HL-60/S4 (cell line): ENCODE measurements around the gene LSM8.
"Not testable (repeated sequence)": the region's sequence is repeated elsewhere in the genome, so short reads cannot be mapped to it uniquely, and the experiment has no call there.

Experiments used
- in situ Hi-C: fragments of 300-500 bp; cut with MboI; formaldehyde crosslinking; loops from 2 replicates; pipeline ENCODE4 v1.14.3; 2022; ENCODE audit warnings: low sequenced_read_pairs

LSM8 gene

DNA sequence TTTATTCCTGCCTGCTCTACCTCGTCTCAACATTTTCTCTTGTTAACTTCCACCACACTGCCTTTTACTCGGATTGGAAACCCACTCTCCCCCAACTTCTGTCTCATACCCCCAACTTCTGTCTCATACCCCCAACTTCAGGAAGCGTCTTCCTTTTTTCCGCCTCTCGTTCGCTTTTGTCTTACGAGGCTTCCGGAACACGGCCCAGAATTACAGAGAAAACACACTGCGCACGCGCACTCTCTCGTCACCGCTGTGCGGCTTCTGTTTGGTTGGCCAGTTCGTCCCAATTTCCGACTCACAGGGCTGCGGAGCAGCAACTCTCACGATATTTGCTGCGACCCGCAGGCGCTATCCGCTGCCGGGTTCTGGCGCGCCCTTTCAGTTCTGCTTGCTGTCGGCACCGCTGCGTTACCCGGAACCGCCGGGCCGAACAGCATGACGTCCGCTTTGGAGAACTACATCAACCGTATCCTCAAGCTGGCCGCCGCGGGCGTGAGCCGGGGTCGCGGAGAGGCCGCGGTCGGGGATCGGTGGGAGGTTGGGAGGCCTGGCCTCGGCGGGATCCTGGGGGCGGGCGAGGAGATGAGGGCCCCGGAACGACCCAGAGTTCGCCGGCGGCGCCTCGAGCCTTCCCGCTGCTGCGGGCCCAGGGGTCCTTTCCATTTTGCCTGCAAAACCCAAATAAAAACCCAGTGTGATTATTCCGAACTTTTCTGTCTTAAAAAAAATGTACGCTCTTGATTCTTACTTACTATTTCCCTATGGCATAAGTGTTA lies at the start of gene LSM8:
Gene LSM8 (plus strand): TSS at position 379 of the 779 bp plus-strand sequence. CDS start 60 bp downstream, at position 439.
- in situ Hi-C loops: no loop called here

DNA sequence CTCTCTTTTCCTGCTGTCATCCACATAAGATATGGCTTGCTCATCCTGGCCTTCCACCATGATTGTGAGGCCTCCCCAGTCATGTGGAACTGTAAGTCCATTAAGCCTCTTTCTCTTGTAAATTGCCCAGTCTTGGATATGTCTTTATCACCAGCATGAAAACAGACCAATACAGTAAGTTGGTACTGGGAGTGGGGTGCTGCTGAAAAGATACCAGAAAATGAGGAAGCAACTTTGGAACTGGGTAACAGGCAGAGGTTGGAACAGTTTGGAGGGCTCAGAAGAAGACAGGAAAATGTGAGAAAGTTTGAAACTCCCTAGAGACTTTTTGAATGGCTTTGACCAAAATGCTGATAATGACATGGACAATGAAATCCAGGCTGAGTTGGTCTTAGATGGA lies 49.5 kb upstream of the LSM8 start:
- in situ Hi-C loops: not testable (repeated sequence)

DNA sequence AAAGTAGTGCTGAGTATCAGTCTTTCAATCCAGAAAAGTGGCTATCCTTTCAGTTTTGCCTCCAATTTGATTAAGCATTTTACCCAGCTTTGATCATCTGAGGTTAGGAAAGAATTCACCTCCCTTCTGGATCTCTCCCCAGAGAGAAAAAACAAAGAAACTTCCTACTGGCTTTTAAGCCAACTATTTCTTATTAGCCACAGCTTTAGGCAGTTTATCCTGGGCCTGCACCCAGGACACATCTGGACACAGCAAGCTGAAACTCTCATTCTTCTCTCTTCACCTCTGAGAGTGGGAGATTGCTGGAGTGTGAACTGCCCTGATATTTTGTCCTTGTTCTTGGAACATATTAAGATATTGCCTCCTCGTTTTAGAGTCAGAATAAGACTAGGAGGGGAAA lies 43.5 kb upstream of the LSM8 start:
- in situ Hi-C loops: no loop called here

DNA sequence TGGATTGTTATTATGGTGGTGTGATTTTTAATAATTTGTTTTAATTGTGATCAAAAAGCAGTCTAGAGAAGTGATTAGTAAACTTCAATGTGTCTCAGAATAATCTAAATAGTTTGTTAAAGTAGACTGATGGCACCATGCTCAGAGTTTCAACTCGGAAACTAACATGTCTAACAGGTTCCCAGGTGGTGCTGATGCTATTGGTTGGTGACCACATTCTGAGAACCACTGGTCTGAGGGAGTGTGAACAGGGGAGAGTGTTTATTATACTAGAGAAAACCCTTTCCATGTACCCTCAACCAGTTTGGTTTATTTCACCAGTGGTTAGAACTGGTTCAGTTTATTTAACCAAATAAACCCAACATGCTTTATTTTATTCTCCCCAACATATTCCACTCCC lies 42.0 kb upstream of the LSM8 start:
- in situ Hi-C loops: no loop called here

DNA sequence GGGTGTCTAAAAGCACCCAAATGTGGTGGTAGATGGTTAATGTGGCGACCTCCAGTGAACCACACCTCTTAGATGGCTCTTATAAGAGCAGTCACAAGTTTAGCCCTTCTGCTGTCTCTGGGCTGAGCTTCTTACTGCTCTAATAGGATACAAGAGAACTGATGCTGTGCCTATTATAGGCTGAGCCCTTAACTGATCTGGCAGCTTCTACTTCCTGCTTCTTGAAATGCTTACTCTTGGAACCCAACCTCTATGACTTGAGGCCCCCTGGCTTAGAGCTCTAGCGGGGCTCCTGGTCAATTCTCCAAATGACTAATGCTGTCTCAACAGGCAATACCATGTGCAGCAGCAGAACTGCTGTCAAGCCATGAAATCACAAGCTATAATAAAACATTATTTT lies 35.0 kb upstream of the LSM8 start:
- in situ Hi-C loops: no loop called here

DNA sequence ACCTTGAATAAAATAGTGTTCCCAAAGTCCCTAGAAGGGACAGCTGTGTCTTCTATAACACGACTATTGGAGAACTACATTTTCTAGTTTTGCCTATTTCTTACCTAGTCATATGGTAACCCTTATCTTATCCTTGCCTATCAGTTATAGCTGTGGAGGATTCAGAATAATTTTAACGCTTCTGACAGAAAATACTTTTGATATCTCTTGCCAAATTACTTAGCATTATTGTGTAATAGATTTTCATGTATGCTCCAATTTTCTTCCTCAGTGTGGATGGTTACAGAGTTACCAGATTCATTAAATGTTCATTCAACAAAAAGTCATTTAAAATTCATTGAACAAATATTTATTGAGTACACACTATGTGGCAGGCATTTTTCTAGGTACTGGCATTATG lies 34.6 kb upstream of the LSM8 start:
- in situ Hi-C loops: no loop called here

DNA sequence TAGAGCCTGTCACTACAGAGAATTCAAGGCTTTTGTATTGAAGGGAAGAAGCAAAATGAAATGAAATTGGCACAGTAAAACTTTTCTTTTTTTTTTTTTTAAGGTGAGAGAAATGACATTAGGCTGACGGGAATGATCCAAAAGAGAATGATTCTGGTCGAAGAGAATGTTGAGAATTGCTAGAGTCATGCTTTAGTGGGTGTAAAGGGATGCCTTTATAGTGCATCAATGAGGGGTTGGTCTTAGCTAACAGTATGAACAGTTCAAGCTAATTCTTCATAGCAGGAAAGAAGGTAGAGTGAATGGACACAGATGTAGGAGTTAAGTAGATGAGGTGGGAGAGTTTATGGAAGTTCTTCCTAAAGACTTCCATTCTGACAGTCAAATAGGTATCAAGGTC lies 32.3 kb upstream of the LSM8 start:
- in situ Hi-C loops: no loop called here

DNA sequence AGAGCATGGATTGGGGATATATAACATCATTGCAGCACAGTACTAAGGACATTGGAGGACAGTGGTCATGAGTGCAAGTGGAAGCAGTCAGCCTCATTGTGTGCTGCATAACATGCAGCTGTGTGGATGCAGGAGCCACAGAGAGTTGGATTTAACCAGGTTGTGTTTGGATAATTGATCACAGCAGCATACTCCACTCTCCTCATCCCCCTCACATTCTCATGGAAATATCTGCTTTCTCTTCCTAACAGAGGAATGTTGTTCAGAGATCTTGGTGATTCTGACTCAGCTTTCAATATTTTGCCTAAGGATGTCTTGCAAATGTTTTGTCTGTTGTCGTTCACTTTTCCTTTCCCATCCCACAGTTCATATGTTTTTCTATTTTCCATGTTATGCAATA lies 31.8 kb upstream of the LSM8 start:
- in situ Hi-C loops: no loop called here

DNA sequence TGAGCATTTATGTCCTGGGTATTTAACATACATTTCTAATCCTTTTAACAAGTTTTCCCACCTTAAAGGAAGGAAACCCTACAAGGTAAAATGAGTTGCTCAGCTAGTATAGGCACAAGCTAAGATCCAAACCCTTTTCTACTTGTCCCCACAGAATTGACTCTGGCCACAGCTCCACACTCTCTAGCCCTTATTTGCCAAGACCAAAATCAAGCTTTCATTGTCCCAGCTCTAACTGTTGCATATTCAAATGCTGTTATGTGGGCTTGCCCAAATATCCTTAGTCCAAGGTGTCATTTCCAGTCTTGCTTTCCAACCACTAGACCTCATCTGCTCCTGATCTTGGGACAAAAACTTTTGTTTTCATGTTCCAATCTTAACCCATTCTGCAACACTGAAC lies 31.3 kb upstream of the LSM8 start:
- in situ Hi-C loops: no loop called here

DNA sequence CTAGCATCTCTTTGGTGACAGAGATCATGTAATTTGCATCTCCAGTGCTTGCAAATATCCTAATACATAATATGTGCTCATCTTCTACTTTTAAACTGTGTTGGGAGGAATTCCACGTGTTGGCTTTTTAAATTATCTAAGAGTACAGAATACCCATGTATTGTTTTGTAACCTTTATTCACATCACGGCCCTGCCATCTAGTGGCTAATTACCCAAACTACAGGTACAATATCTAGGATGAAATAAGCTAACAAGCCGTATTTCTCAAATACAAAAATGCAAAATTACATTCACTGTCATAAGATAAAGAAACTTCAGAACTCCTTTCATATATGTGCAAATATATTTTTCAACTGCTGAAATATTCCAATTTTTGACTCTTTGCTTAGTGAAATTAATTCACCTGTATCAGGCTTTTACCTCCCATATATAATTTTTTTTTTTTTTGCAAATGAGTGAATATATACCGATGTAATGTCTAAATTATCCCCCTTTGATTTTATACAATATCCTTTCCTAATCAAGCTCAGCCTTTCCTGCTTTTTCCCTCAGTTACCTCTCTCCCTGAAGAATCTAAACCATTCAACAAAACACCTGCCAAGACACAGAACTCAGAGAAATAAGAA lies 30.3 kb upstream of the LSM8 start:
- in situ Hi-C loops: no loop called here

DNA sequence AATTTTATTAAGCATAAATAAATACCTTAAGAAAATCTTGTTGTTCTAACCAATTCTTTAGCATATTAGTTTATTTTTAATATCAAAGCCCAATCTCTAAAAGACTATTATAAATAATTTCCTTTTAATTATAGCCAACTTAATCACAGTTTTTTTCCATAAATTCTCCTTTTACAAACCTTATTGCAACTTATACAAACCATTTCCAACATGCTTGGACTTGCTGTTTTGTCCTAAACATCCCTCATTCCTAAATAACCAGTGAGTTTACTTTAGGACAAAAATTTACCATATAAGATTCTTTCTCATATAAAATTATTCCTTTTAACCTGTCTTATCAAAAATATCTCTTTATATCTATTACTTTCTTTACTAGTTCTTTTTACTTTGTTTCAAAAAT lies 25.2 kb upstream of the LSM8 start:
- in situ Hi-C loops: no loop called here

DNA sequence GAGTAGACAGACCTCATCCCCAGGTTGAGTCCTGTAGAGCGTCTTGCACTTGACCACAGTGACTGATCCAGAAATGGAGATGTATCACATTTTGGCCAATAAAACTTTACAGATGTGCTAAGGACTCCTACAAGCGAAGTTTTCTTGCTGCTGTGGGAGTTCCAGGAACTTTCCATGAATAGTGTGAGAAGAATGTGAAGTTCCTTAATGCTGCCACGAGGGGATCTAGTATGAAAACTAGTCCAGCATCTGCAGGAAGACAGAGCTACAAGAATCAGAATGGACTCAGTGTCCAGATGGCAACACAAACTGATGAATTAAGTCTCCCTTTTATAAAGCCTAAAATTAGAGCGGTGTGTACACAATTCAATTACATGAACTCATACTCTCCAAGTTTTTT lies 14.8 kb upstream of the LSM8 start:
- in situ Hi-C loops: no loop called here

DNA sequence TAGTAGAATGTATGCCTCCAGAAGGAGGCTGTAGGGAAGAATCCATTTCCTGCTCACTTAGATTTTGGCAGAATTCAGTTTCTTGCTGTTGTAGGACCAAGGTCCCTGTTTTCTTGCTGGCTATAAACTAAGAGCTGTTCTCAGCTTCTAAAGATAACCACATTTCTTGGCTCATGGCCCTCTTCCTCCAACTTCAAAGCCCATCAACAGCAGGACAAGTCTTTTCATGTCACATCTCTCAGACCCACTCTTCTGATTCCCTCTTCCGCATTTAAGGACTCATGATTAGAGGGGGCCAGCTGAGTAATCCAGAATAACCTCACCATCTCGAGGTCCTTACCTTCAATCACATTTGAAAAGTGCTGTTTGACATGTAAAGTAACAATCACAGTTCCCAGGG lies 8.2 kb upstream of the LSM8 start:
- in situ Hi-C loops: no loop called here

DNA sequence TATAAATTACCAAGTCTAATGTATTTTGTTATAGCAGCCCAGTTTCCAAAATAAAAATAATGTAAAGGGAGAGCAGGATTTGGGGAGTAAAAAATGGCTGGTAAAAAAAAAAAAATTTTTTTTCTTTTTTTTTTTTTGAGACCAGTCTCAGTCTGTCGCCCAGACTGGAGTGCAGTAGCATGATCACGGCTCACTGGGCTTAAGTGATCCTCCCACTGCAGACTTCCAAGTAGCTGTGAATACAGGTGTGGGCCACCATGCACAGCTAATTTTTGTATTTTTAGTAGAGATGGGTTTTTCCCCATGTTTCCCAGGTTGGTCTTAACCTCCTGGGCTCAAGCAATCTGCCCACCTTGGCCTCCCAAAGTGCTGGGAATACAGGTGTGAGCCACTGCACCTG lies 4.8 kb upstream of the LSM8 start:
- in situ Hi-C loops: no loop called here

DNA sequence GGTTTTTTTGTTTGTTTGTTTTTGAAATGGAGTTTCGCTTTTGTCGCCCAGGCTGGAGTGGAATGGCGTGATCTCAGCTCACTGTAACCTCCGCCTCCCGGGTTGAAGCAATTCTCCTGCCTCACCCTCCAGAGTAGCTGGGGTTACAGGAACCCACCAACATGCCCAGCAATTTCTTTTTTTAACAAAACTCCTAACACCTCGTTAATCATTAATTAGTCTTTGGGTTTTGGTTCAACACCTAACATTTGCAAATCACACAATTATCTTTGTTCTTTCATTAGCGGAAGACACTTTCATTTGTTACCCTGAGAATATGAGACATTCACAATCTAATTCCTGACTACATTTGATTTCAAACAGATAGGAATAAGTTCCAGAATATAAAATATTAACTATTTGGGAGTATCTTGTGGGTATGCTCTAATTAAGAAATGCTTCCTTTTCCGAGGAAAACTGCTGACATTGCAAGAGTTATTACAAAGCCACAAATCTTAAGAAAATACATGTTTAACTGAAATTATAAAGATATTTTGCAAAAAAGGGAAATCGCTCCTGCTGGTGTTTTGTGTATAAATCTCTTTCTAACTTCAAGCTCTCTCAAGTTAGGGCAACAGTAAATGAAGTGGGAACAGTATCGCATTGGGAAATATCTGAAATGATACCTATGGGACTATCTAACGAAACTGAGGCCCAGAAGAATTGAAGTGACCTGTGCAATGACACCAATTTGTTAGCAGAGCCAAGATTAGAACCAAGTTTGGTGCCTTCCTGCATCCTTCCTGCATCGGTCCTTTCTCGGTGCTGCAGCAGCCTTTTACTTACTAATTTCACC lies 1.2 kb upstream of the LSM8 start:
- in situ Hi-C loops: no loop called here

DNA sequence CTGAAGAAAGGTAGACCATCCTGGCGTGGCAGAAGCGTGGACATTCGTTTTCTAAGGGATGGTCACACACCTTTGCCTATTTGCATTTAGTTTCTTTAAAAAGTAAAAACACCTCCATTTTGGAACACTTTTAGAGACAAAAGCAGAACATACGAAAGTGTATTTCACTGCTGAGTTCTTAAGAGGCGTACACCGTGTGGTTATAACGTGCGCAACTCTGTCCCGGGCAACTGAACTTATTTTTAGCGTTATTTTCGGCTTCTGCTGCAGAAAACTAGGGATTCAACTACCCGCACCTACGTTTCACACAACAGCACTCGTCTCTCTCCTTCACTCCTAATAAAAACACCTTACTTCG lies 557 bp upstream of the LSM8 start:
- in situ Hi-C loops: no loop called here

DNA sequence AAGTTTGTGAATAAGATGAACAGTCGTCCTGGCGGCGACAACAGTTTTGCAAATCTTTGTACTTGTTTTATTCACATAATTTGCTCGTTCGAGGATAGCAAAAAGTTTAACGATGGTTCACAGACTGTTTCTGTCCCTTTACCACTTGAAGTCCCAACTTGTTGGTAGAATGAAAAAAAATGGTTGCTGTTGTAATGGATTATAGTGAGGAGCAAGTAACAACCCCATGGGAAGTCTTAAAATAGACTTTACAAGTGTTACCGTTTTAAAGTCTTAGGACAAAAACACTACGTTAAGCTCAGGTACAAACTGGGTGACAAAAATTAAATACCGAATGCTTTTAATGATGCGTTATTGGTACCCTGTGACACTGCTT lies 589 bp downstream of the LSM8 start:
- in situ Hi-C loops: no loop called here

DNA sequence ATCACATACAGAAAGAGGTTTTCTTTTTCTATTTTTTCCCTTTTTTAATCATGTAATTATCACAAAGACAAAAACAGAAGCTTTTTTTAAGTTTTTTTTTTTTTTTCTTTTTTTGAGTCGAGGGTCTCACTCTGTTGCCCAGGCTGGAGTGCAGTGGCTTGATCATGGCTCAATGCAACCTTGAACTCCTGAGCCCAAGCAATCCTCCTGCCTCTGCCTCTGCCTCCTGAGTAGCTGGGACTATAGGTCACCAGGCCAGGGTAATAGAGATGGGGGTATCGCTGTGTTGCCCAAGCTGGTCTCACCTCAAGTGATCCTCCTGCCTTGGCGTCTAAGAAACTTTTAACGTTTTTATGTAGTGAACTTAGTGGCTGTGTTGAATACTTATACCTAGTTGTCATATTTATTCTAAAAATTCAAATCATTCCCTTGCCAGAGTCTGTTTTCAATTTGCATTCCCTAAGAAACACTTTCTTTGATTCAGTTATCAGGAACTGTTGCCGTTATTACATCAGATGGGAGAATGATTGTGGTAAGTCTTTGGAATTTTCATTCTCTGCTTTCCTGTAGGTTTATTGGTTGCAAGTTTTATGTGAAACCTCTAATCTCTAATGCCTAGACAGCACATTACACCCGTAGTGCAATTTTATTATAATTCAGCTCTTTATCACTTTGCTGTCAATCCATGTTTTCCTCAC lies 1.3 kb downstream of the LSM8 start:
- in situ Hi-C loops: no loop called here

DNA sequence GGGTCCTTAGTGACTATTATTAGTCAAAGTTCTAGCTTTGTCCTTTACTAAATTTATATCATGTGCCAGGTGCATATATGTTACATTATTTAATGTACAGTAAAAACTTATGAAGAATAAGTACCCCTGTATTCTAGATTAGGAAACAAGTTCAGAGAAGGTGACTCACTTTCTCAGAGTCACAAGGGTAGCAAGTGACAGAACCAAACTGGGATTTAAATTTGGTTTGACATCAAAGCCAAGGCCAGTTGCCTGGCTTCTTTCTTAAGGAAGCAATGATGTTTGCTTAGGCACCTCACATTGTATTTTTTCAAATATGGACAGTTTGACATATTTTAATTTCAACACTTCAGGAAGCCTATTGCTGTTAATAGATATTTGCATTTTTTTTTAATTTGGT lies 2.5 kb downstream of the LSM8 start:
- in situ Hi-C loops: no loop called here

DNA sequence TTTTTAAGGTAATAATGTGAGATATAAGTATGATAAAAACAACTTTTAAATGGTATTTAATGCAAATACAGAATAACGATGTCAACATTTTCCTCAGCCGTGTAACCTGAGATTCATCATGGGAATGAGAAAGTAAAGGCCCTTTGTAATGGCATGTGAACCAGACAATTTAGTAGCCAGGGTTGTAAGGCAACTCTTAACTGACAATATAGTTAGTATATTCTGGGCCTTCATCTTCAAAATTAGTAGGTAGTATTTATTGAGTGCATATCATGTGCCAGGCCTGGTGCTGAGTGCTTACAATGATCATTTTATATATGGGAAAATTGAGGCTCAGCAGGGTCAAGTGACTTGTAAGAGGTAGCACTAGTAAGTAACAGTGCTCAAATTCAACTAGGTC lies 10.6 kb downstream of the LSM8 start:
- in situ Hi-C loops: no loop called here

DNA sequence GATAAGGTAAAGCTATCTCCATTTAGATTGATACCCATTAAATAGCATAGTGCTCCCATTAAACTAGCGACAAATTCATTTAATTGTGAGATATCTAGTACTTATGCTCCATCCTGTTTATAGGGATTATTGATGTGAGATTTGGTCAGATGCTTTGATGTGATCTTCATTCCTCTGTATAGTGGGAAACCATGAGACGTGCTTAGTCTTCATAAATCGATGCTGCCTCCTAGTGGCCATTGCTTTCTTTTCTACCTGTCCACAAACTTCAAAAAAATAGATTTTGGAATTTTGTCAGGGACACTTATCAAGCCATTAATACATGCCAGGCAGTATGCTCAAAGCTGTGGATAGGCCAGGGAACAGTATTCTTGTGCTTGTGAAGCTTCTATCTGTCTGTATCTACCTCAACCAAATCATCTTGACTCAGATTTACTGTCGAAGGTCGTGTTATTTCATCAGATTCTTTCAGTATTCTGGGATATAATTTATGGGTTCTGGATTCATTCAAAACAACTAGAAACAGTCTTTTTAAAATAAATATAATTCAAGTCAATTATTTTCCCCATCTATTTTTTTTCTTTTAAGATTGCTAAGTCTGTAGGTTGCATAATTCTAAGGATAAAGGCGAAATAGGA lies 12.0 kb downstream of the LSM8 start:
- in situ Hi-C loops: no loop called here
